Activated CD8-positive, alpha-beta memory T cell treated with anti-CD3 and anti-CD28 coated beads, Interleukin-2, amount 50 U/mL, for 24 hours (primary cell): ENCODE measurements around the gene FAM43B.

ENCODE experiments used
- DNase-seq: peaks from one replicate; pipeline ENCODE4 v3.0.0-alpha.2; 2020; ENCODE audit errors: extremely low read depth

Gene FAM43B

DNA sequence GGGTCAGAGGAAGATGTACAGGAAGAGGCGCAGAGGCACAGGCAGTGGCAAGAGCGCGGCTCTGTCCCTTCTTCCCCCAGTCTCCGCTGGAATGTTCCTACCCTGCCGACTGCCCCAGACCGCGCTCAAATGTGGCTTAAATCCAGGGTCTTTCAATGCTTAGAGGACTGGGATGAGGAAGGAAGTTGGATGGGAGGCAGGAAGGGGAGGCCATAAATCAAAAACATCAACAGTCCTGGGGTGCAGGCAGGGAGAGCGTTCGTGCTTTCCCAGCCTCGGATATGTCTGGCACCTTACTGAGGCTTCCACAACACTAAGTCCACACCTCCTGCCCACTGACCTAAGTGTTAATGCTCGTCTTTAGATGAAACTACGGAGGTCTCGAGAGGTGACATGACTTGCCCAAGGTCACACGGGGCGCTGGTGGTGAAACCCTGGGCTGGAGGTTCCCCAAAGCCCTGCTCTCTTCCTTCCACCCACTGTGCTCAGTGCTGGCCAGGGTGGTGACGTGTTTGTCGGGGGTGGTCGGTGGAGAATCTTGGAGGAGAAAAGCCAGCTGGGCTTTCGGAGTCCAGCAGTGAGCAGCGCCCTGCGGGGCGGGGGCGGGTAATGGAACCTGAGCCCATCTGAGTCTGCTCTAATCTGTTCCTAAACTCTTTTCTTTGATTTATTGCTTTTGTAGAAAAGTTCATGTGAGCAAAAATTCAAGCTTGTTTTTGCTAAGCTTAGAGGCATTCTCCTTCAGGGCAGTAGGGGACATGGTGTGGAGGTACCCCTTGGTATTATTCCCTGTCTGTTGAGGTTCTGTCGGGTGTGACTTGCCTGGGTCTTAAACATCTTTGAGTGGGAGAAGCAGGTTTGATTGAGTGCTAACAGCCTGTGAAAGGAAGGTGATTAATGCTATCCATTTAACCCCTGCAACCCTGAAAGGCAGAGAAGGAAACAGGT is 37.2 kb downstream of the FAM43B start:
- no peak for DNase-seq

DNA sequence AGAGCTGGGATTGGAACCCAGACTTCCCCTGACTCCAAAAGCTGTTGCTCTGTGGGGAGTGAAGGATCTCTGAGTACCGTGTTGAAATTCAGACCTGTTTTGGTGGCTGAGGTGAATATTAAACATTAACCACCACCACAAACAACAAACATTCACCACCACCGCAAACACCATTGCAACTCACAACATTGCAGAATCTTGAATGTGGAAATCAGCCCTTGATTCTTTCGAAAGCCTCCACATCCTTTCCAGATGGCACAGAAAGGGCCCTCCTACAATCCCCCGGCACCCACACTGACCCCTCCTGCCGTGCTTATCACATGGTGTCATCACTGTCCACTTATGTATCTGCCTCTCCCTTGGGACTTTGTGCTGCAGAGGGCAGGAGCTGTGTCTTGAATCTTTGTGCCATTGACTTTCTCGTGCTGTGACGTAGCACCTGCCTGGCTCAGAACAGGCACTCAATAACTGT is 38.0 kb downstream of the FAM43B start:
- DNase-seq, result no peak

DNA sequence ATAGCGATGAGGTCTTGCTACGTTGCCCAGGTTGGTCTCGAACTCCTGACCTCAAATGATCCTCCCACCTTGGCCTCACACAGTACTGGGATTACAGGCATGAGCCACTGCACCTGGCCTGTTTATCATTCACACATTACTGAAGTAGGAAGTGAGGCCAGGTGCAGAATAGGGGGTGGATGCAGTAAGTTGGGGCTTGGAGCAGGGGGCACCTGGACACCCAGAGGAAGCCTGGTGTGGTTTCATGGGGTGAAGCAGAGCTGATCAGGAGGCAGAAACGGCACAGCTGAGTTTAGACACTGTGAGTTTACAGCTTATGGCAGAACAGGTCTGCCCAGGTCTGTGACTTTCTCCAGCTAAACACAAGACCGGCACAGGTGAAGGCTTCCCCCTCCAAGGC is 41.4 kb downstream of the FAM43B start:
- no peak for DNase-seq

DNA sequence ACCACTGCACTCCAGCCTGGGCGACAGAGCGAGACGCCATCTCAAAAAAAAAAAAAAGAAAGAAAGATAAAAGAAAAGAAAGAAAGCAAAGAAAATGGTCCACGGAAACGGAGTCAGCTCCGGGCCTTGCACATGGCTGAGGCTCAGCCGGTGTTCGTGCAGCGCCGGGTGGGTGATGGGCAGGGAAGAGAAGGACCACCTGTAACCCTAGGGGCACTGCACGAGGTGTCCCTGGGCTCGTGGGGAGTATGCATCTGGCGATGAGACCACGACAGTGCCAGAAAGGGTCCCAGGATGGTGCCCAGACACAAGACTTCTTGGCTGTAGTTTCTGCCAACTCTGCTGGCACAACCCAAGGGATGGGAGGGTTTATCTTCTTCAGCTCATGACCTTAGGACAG is 42.4 kb downstream of the FAM43B start:
- no peak for DNase-seq

DNA sequence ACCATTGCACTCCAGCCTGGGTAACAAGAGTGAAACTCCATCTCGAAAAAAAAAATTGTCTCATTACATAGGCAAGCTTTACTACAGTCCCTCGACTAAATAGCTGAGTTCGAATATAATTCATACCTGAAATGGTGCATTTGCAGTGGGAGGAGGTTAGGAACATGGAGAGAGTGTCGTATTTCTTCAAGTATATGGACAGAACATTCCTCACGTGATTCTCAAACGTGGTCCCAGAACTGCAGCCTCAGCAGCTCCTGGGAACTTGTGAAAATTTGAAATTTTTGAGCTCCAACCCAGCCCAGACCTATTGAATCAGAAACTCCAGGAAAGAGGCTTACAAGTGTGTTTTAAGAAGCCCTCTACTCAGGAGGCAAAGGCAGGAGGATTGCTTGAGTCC is 43.7 kb downstream of the FAM43B start:
- no peak for DNase-seq

DNA sequence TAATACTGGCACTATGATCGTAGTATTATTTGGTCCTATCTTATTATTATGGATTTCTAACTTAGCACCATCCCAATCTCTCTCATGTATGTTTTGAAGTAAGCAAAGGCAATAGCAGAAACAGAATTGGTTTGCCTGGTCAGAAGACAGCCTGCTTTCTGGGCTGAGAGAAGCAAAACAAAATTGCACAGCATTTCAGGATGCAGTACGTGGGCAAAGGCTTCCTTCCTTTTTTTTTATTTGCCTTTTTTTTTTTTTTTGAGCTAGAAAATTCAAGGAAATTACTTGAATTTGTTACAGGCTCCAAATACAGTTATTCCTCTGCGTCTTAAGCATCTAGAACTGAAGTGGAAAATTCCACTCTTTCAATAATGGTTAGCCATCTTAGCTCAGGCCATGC is 45.3 kb downstream of the FAM43B start:
- no peak for DNase-seq

DNA sequence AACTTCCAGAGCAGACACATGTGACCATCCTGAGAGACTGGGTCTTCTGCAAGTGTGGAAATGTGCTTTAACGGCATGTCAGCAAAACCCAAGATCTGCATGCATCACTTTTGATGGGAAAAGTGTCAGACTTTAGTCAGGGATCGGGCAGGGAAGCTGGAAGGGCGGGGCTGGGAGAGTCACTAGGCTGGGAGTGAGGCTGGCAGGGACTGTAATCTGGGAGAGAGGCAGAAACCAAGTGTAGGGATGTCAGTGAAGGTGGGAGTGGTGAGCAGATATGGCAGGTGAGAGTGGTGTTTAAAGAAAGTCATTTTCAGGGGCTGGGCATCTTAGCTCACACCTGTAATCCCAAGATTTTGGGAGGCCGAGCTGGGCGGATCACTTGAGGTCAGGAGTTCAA is 47.8 kb downstream of the FAM43B start:
- no peak for DNase-seq

DNA sequence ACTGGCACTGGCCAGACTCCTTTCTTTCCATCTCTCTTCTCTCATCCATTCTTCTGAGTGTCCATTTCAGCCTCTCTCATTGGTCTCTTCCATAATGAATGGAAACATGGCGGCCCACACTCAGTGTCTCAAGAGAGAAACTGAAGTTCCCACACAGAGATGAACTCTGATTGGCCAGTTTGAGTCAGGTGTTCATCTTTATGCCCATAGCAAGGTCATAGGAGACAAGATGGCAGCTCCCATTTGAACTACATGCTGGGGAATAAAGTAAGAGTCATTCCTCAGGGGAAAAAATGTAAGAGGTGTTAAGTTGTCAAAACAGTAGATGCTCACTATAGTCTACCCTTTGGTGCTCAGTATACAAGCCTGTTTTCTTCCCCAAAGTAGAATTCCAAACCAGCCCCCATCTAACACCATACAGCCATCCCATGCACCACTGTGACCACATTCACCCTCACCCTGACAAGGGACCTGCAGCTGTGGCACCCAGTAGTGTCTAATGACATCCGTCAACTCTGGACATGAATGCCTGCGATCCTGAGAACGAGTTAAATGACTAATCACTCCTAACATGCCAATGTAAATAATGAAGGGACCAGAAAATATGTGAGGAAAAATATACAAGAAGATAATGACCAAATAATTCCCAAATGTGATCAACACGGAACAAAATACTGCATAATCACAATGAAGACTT is 48.9 kb downstream of the FAM43B start:
- no peak for DNase-seq

DNA sequence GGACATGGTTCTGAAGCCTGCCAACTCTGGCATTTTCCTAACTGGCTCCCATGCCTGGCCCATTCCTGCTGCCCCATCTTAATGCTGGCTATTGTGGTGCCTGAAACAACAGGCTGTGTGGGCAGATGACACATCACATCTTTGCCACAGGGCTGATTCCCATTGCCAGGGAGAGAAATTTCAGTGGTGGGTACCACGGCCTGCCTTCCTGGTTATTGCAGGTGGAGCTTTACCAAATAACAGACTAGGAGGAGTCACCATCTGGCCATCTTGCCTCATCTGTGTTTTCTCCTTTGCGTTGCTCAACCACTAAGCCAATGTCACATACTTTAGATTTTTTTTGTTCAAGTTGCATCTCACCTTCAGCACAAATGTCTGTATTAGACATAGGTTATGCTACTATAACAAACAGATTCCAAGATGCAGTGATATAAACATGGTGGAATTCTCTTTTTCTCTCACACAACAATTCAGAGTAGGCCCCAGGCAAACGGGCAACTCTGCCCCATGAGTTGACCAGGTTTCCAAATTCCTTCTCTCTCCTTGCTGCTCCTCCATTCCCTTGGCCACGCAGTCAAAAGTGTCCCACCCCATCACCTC is 50.6 kb downstream of the FAM43B start:
- DNase-seq, result no peak

DNA sequence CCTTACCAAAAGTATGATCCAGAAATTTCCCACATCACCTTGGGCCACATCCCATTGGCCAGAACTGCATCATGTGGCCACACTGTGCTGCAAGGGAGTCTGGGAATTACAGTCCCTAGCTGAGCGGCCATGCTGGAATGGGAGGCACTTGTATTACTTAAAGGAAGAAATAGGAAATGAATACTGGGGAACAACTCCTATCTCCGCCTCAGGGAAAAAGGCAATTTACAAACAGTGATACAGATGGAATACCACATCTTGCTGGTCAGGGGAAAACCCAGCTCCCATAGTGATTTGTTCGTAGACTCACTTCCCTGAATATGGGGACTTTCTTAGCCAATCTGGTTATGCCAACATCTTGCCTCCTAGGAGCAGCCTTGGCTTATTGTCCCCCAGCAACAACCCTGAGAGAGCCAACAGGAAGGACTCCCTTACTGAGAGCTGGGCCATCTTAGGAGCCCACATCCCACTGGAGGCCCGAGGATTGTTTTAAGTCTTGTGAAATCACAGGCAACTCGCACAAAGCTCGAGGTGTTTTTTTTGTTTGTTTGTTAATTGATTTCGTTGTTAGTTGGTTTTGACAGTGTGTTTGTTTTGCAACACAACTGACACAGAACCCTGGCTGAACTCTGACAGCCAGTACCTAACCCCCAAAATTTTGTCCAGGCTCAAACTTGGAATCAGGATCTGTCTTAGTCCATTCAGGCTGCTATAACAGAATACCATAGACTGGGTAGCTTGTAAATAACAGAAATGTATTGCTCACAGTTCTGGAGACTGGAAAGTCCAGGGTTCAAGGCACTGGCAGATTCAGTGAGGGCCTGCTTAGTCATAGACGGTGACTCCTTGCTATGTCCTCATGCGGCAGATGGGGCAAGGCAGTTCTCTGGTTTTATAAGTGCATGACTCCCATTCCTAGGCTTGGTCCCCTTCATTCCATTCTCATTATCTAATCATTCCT is 51.4 kb downstream of the FAM43B start:
- no peak for DNase-seq
